Thyroid gland (tissue), 4 donors: ENCODE measurements around the gene SH3RF3.

ENCODE experiments used
- CTCF ChIP-seq, 6 experiments: fragments of 200-600 bp in 3 of 6; fragments of 450-650 bp in 3 of 6; sonication (generic) in 3 of 6; IDR thresholded peaks; one replicate each; pipeline ENCODE4 v1.5.1; 2016 to 2019; ENCODE audit warnings: antibody characterized with exemption in 6 of 6, mild to moderate bottlenecking in 2 of 6, inconsistent platforms in 1 of 6, moderate library complexity in 1 of 6
- POLR2A ChIP-seq, 2 donors: fragments of 450-650 bp; IDR thresholded peaks; one replicate each; pipeline ENCODE4 v1.6.1; 2017; ENCODE audit warnings: antibody characterized with exemption in 2 of 2, mild to moderate bottlenecking in 2 of 2, moderate library complexity in 1 of 2

- TF ChIP-seq CTCF (IDR thresholded peaks at IDR 0.05) = no peak
- TF ChIP-seq POLR2A (IDR thresholded peaks at IDR 0.05) = no peak
These were observed 300.0 kb downstream of the SH3RF3 start for GRCh38 chr2:109428841-109429566.
